Measurements from ENCODE around the gene ARHGDIG.
"Not testable (repeated sequence)": the region's sequence is repeated elsewhere in the genome, so short reads cannot be mapped to it uniquely, and the experiment has no call there.

GRCh38 chr16:331181-331814 lies 50.9 kb downstream of the ARHGDIG start:
- TF ChIP-seq POLR2A (IDR thresholded peaks at IDR 0.05) = not testable (repeated sequence)
- TF ChIP-seq, protein P1, sequence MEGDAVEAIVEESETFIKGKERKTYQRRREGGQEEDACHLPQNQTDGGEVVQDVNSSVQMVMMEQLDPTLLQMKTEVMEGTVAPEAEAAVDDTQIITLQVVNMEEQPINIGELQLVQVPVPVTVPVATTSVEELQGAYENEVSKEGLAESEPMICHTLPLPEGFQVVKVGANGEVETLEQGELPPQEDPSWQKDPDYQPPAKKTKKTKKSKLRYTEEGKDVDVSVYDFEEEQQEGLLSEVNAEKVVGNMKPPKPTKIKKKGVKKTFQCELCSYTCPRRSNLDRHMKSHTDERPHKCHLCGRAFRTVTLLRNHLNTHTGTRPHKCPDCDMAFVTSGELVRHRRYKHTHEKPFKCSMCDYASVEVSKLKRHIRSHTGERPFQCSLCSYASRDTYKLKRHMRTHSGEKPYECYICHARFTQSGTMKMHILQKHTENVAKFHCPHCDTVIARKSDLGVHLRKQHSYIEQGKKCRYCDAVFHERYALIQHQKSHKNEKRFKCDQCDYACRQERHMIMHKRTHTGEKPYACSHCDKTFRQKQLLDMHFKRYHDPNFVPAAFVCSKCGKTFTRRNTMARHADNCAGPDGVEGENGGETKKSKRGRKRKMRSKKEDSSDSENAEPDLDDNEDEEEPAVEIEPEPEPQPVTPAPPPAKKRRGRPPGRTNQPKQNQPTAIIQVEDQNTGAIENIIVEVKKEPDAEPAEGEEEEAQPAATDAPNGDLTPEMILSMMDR (IDR thresholded peaks at IDR 0.05) = not testable (repeated sequence)

Measured in uterus (tissue), 2 donors.